Thymus (tissue), 11 donors: ENCODE data around the gene PLCH1. TPM values are rescaled to one million over a fixed set of nuclear protein-coding genes. Genes with fewer than 3 reads are reported as not detected.

Source experiments
- DNase-seq, 9 donors: peaks; one replicate each; pipeline ENCODE4 v3.0.0-alpha.2; 2013; ENCODE audit warnings: low spot score in 9 of 9, low read depth in 6 of 9, missing footprints in 1 of 9
- H3K27ac ChIP-seq, 2 donors: one replicate each; pipeline ENCODE4 v1.5.1; 2013; ENCODE audit warnings: control low read depth in 1 of 2, low read depth in 1 of 2, low read length in 1 of 2, mild to moderate bottlenecking in 1 of 2, moderate library complexity in 1 of 2
- H3K27me3 ChIP-seq, 2 donors: one replicate each; pipeline ENCODE4 v1.5.1; 2013; ENCODE audit warnings: low read length in 1 of 2; ENCODE audit not compliant: control insufficient read depth in 2 of 2, insufficient read depth in 1 of 2
- H3K36me3 ChIP-seq, 2 donors: one replicate each; pipeline ENCODE4 v1.5.1; 2013; ENCODE audit warnings: low read length in 1 of 2, mild to moderate bottlenecking in 1 of 2, moderate library complexity in 1 of 2; ENCODE audit not compliant: control insufficient read depth in 2 of 2, insufficient read depth in 2 of 2
- H3K4me1 ChIP-seq, 2 donors: one replicate each; pipeline ENCODE4 v1.5.1; 2013; ENCODE audit warnings: low read length in 2 of 2; ENCODE audit not compliant: control insufficient read depth in 2 of 2, insufficient read depth in 2 of 2
- H3K4me3 ChIP-seq, 2 donors: one replicate each; pipeline ENCODE4 v1.5.1; 2013; ENCODE audit warnings: low read length in 2 of 2, control low read depth in 1 of 2, mild to moderate bottlenecking in 1 of 2
- H3K9me3 ChIP-seq, 2 donors: one replicate each; pipeline ENCODE4 v1.5.1; 2013; ENCODE audit warnings: low read length in 1 of 2, mild to moderate bottlenecking in 1 of 2; ENCODE audit not compliant: control insufficient read depth in 2 of 2, insufficient read depth in 1 of 2
- WGBS: extraction: QIAGEN DNeasy Blood & Tissue Kit; methylation state at CpG from one replicate; pipeline ENCODE4 v1.1.7; 2013; 5-methylcytosine and 5-hydroxymethylcytosine counted together
- polyA plus RNA-seq: library from polyadenylated mRNA; stranded (reverse); fragments of 200-250 nt; gene quantifications from one replicate; pipeline ENCODE4 v1.2.3, GENCODE V29; 2013
- total RNA-seq: library from RNA; stranded (reverse); fragments of 120-200 nt; gene quantifications from one replicate; pipeline ENCODE4 v1.2.4, GENCODE V29; 2013
- donor health status: healthy.

Gene PLCH1
- total and polyA plus RNA-seq, 2 donors: 7.6 to 29.3 TPM

DNA sequence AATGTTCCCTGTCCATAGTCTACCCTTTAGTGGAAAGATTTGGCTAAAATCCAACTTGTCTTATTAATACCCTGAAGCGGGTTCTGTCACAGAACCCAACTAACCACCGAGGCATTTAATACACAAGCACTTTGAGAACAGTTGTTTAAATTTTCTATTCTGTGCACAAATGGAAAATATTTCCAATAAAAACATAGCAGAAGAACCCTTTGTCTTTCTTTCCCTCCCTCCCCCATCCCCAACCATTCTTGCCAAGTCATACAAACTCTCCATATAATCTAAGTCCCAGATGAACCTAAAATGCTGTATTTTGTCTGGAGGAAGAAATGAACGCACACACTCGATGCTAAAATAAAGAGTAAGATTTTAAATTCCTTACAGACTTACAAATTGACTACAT, 324.5 kb downstream of the PLCH1 start:
- Histone ChIP-seq H3K9me3 (no peaks in the 10 kb centered on the region), H3K27ac (no peak overlapping the region), H3K4me3 (no peak overlapping the region), H3K36me3 (no peaks in the 10 kb centered on the region), H3K27me3 (no peaks in the 10 kb centered on the region), H3K4me1 (peaks cover 6 to 11% of the 10 kb centered on the region in 2 donors)
- no peak for DNase-seq
- WGBS: 96% methylated on average over 4 of the region's 4 CpGs

DNA sequence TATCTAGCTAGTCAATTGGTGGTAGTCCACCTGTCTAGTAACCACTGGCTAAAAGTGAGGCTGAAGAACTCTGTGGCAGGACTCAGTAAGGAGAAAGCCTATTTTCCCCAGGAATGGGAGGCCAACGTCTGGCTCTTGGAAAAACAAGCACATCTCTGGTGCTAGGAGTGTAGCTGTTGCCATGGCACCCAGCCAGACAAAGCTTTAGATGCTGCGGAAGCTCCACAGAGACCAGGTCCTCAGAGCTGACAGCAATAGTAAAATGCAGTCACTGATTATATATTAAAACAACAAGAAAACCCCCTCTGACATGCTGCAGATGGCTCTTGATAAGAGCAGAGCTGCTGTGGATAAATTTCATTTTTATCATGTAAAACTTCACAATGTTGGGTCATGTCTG, 326.5 kb downstream of the PLCH1 start:
- Histone ChIP-seq H3K4me1 (peaks cover 0 to 4% of the 10 kb centered on the region in 2 donors), H3K9me3 (no peaks in the 10 kb centered on the region), H3K36me3 (no peaks in the 10 kb centered on the region), H3K27ac (no peak overlapping the region), H3K27me3 (no peaks in the 10 kb centered on the region), H3K4me3 (no peak overlapping the region)
- WGBS: 90% methylated on average over 2 of the region's 2 CpGs
- no peak for DNase-seq

DNA sequence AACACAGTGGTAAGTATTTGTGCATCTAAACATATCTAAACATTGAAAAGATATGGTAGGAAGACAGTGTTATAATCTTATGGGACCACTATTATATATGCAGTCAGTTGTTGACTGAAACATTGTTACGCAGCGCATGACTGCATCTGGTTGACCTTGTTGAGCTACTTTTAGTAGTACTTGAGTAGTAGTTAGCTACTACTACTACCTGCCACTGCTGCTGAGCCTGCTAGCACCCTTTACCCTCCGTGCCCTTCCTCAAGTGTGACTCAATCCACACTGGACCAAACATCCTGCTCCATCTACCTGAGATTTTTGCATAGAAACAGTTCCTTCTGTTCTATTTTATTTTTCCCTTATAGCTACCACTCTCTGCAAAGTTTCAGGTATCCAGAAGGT, 327.8 kb downstream of the PLCH1 start:
- WGBS: 96% methylated on average over 3 of the region's 3 CpGs
- H3K4me1 ChIP-seq: peaks cover 0 to 4% of the 10 kb centered on the region in 2 donors
- H3K27me3 ChIP-seq: no peaks in the 10 kb centered on the region
- no peaks in the 10 kb centered on the region for H3K36me3 ChIP-seq
- no peak for DNase-seq
- H3K27ac ChIP-seq: no peak overlapping the region
- H3K4me3 ChIP-seq: no peak overlapping the region
- H3K9me3 ChIP-seq: no peaks in the 10 kb centered on the region

DNA sequence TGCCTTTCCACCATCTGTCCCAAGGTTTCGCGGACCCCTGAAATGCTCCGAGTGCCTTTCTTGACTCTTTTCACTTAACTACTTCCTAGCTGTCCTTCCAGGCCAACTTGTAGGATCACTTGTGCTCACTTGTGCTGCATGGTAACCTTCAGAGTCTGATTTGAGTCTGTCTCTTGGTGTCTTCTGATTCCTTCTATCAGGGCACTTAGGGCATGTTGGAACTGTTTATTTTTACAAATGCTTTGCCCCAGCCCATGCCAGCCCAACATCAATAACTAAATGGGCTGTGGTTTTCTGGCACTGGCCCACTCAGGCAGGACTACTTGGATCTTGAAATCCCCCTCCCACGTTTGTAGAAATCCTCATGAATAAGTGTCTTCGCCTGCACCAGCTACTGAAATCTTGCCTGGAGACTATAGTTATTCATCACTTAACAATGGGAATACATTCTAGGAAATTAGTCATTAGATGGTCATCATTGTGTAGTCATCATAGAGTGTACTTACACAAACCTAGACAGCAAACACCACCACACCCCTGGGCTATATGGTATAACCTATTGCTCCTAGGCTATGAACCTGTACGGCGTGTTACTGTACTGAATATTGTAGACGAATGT, 328.3 kb downstream of the PLCH1 start:
- Histone ChIP-seq H3K27me3 (no peaks in the 10 kb centered on the region), H3K9me3 (no peaks in the 10 kb centered on the region), H3K4me3 (no peak overlapping the region), H3K36me3 (no peaks in the 10 kb centered on the region), H3K27ac (no peak overlapping the region), H3K4me1 (peaks cover 0 to 4% of the 10 kb centered on the region in 2 donors)
- DNase-seq: no peak
- WGBS: 97% methylated on average over 8 of the region's 8 CpGs

DNA sequence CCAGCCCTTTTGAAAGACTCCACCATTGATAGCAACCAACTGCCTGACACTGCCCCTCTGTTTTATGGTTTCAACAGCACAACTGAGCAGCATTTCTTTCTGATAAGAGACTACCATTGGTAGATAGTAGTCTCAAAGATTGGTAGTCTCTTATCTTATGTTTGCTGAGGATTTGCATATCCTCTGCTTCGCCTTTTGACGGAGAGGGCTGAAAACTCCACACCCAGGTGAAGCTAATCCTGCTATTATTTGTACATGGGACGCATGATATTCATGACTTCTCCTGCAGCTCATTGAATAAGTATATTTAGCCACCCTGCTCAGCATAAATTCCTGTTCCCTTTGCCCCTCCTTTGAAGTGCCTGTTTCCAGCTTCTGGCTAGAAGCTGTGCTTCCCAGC, 332.0 kb downstream of the PLCH1 start:
- DNase-seq: no peak
- Histone ChIP-seq H3K36me3 (no peaks in the 10 kb centered on the region), H3K4me3 (no peak overlapping the region), H3K27me3 (no peaks in the 10 kb centered on the region), H3K4me1 (no peaks in the 10 kb centered on the region), H3K27ac (no peak overlapping the region), H3K9me3 (no peaks in the 10 kb centered on the region)
- 95% methylated on average over 3 of the region's 3 CpGs for WGBS

DNA sequence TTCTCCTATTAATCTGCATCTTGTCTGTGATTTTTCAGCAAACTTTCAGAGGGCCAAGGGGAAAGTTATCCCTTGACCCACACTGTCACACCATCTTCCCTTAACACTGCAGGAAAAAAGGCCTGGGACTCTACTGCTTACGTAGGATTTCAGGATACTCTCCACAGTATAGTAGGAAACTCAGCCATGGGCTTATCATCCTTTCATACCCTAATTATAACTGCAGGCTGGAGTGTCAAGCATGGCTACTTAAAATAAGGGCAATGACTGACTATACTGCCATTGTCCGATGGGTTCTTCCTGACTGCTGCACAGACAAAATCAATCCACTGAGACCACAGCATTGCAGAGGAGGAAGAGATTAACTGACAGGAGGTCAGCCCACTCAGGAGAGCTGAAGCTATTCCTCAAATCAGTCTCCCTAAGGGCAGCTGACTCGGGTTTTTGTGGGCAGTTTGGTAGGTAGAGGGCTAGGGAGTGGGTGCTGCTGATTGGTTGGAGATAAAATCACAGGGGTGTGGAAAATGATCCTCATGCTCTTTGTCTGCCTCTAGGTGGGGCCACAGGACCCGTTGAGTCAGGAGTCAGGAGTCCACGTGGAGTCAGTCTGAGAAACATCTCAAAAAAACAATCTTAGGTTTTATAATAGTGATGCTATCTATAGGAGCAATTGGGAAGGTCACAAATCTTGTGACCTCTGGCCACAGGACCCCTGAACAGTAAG, 333.2 kb downstream of the PLCH1 start:
- Histone ChIP-seq H3K4me1 (no peaks in the 10 kb centered on the region), H3K27me3 (no peaks in the 10 kb centered on the region), H3K9me3 (no peaks in the 10 kb centered on the region), H3K27ac (no peak overlapping the region), H3K4me3 (no peak overlapping the region), H3K36me3 (no peaks in the 10 kb centered on the region)
- peak in 1 of 9 donors; percentile 12 for DNase-seq
- 93% methylated on average over 5 of the region's 5 CpGs for WGBS

DNA sequence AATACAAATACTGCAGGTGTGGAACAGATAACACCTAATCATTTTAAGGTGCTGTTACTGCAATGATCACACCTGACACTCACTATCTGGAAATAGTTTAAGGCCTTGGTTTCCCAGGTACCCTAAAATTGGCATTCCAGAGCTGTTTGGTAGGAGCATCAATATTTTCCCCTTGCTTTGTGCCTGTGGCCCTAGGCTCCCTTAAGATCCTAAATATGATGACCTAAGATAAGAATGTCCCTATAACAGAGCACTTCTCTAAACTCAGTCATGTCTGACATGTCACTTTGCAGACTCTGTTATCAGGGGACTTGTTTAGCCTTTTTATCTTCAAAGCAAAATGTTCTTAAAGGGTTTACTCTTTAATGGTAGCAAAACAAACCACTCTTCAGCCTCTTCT, 335.5 kb downstream of the PLCH1 start:
- no peak for DNase-seq
- no peak overlapping the region for H3K27ac ChIP-seq
- no peak overlapping the region for H3K4me3 ChIP-seq
- no peaks in the 10 kb centered on the region for H3K36me3 ChIP-seq
- H3K27me3 ChIP-seq: no peaks in the 10 kb centered on the region
- H3K9me3 ChIP-seq: no peaks in the 10 kb centered on the region
- H3K4me1 ChIP-seq: no peaks in the 10 kb centered on the region

DNA sequence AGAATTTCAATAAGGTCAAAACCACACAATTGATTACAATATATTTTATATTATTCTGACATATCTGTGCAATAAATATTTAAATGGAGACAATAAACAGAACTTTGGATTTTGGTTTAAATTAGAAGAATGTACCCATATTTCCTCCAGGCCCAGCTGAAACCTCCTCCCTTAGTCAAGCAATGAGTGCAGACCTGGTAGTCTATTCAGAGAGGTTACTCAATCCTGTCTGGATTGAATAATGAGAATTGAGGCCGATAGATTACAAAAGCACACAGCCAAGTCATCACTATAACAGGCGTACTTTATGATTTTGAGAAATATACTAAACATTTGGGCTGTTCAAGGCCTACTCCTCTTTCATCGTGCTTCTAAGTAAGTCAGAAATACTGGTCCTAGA, 336.9 kb downstream of the PLCH1 start:
- WGBS: 98% methylated on average over 3 of the region's 3 CpGs
- H3K36me3 ChIP-seq: no peaks in the 10 kb centered on the region
- H3K27ac ChIP-seq: no peak overlapping the region
- H3K27me3 ChIP-seq: no peaks in the 10 kb centered on the region
- no peak overlapping the region for H3K4me3 ChIP-seq
- no peaks in the 10 kb centered on the region for H3K4me1 ChIP-seq
- no peaks in the 10 kb centered on the region for H3K9me3 ChIP-seq
- DNase-seq: no peak

DNA sequence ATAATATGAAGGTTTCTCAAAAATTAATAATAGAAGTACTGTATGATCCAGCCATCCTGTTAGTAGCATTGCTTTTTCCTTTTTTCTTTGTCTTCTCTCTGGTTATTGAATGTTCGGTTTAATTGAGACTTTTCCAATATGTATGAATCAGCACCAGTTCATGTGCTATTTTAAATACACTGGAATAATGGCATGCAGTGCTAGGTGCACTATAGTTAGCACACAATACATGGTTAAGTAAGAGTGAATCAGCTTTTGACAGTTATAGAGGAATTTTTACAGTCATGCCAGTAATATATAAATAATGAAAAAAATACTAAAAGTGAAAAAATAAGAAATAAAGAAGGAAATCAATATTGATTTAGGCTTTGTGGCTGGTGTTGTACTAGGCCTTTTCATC, 337.5 kb downstream of the PLCH1 start:
- no peak for DNase-seq
- no peak overlapping the region for H3K27ac ChIP-seq
- WGBS: 95% methylated on average over 1 of the region's 1 CpG
- H3K4me3 ChIP-seq: no peak overlapping the region
- no peaks in the 10 kb centered on the region for H3K27me3 ChIP-seq
- no peaks in the 10 kb centered on the region for H3K36me3 ChIP-seq
- H3K9me3 ChIP-seq: no peaks in the 10 kb centered on the region
- H3K4me1 ChIP-seq: no peaks in the 10 kb centered on the region
